ELF-1 (cell line): ENCODE results near the gene PKD1L1.
"Not testable (repeated sequence)": the region's sequence is repeated elsewhere in the genome, so short reads cannot be mapped to it uniquely, and the experiment has no call there.

Experiments
- DNase-seq: peaks from one replicate; pipeline ENCODE4 v3.0.0-alpha.2; 2016; ENCODE audit warnings: low read depth, low spot score

The PKD1L1 gene, protein sequence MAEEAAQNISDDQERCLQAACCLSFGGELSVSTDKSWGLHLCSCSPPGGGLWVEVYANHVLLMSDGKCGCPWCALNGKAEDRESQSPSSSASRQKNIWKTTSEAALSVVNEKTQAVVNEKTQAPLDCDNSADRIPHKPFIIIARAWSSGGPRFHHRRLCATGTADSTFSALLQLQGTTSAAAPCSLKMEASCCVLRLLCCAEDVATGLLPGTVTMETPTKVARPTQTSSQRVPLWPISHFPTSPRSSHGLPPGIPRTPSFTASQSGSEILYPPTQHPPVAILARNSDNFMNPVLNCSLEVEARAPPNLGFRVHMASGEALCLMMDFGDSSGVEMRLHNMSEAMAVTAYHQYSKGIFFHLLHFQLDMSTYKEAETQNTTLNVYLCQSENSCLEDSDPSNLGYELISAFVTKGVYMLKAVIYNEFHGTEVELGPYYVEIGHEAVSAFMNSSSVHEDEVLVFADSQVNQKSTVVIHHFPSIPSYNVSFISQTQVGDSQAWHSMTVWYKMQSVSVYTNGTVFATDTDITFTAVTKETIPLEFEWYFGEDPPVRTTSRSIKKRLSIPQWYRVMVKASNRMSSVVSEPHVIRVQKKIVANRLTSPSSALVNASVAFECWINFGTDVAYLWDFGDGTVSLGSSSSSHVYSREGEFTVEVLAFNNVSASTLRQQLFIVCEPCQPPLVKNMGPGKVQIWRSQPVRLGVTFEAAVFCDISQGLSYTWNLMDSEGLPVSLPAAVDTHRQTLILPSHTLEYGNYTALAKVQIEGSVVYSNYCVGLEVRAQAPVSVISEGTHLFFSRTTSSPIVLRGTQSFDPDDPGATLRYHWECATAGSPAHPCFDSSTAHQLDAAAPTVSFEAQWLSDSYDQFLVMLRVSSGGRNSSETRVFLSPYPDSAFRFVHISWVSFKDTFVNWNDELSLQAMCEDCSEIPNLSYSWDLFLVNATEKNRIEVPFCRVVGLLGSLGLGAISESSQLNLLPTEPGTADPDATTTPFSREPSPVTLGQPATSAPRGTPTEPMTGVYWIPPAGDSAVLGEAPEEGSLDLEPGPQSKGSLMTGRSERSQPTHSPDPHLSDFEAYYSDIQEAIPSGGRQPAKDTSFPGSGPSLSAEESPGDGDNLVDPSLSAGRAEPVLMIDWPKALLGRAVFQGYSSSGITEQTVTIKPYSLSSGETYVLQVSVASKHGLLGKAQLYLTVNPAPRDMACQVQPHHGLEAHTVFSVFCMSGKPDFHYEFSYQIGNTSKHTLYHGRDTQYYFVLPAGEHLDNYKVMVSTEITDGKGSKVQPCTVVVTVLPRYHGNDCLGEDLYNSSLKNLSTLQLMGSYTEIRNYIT (N-terminal part only)

DNA sequence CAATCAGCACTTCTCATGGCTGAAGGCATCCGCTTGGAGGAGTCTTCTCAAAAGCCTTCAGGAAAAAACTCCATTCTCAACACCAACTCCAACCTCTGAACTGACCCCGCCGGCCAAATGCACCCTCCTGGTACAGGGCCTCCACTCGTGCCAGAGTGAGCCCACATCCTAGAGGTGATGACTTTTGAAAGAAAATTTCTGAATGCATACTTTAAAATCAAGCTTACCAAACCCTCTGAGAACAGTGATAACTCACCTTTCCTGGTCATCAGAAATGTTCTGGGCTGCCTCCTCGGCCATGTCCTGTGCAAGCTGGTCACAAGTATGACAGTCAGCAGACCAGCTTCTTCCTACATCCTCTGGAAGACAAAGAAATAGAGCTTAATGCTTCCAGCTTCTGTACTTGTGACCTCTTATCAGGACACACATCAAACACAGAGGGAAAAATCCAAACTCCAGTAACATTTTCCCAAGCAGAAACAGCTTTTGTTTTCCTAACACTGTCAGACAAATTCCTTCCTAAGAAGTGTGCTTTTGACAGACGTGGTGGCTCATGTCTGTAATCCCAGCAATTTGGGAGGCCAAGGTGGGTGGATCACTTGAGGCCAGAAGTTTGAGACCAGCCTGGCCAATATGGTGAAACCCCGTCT lies at the start of gene PKD1L1:
Gene PKD1L1, minus strand, starts transcription at position 326 of the 650 bp plus-strand sequence. Its CDS starts 26 bp downstream, at position 300.
- DNase-seq: no peak

DNA sequence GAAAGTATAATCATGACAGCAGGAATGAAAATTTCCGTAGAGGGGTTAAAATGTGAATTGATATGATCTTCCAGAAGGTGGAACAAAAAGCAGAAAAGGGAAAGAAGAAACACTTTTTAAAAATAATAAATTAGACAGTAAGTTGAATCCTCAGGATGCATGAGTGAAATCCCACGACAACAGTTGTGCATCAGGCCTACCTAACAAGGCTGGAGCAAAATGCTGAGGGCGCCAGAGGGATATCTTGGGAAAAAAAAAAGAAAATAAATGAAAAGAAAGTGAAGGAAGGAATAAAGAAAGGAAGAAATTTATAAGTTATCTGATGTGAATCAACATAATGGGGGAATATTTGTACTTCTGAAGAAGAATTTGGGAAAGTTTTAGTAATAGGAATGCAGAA lies 44.2 kb upstream of the PKD1L1 start:
- DNase-seq: no peak

DNA sequence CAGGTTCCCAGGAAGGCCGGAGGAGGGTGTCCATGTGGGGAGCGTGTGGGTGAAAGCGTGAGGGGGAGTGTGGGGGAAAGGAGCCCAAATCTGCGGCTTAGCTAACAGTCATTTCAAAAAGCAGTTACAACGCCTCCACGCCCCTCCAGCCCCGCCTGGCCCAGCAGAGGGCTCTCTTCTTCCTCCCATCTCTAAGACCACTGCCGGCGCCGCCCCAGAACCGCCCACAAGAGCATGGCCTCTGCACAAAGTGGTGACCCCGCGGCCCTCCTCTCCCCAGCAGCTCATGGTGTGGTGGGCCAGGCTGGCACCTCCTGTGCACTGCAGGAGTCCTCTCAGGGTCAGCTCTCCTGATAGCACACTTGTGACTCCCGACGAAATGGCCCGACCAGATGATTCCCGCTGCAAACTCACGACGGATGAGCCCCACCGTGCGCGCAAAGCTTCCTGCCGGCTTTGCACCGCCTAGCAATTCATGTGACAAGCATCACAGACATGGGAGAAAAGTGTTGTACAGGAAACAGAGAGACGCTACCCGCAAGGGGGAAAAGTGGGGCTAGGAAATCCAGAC lies 43.6 kb upstream of the PKD1L1 start:
- DNase-seq: peak; percentile 94

DNA sequence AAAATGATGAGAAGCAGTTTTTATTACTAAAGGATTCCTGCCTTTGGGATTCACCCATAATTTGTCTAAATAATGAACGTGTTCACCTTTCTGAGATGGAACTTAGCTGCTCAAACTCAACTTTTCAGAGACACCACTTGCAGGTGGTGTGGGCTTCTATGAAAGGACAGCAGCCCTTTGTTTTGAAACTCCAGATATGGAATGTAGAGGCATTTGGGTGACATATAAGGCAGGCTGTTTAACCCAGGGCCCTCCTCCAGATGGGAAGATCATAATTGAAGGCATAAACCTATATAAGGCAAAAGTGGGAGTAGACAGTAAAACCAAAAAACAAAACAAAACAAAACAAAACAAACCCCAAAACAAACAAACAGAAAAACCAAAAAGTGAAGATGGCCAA lies 43.0 kb upstream of the PKD1L1 start:
- DNase-seq: peak; percentile 25

DNA sequence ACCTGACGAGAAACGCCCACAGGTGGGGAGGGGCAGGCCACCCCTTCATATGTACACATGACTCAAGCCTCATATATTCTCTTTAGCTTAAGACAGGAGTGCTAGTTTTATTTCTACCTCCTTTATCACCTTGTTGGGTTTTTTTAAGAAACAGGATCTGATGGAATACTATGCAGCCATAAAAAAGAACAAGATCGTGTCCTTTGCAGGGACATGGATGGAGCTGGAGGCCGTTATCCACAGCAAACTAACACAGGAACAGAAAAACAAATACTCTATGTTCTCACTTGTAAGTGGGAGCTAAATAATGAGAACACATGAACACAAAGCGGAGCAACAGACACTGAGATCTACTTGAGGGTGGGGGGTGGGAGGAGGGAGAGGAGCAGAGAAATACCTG lies 42.3 kb upstream of the PKD1L1 start:
- no peak for DNase-seq

DNA sequence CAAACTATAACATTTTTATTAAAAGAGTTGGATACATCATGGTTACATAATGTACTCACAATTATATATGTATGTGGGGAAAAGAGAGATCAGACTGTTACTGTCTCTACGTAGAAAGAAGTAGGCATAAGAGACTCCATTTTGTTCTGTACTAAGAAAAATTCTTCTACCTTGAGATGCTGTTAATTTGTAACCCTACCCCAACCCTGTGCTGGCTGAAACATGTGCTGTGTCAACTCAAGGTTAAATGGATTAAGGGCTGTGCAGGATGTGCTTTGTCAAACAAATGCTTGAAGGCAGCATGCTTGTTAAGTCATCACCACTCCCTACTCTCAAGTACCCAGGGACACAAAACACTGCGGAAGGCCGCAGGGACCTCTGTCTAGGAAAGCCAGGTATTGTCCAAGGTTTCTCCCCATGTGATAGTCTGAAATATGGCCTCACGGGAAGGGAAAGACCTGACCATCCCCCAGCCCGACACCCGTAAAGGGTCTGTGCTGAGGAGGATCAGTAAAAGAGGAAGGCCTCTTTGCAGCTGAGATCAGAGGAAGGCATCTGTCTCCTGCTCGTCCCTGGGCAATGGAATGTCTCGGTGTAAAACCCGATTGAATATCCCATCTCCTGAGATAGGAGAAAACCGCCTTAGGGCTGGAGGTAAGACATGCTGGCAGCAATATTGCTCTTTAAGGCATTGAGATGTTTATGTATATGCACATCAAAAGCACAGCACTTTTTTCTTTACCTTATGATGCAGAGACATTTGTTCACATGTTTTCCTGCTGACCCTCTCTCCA lies 41.5 kb upstream of the PKD1L1 start:
- peak; percentile 87 for DNase-seq

DNA sequence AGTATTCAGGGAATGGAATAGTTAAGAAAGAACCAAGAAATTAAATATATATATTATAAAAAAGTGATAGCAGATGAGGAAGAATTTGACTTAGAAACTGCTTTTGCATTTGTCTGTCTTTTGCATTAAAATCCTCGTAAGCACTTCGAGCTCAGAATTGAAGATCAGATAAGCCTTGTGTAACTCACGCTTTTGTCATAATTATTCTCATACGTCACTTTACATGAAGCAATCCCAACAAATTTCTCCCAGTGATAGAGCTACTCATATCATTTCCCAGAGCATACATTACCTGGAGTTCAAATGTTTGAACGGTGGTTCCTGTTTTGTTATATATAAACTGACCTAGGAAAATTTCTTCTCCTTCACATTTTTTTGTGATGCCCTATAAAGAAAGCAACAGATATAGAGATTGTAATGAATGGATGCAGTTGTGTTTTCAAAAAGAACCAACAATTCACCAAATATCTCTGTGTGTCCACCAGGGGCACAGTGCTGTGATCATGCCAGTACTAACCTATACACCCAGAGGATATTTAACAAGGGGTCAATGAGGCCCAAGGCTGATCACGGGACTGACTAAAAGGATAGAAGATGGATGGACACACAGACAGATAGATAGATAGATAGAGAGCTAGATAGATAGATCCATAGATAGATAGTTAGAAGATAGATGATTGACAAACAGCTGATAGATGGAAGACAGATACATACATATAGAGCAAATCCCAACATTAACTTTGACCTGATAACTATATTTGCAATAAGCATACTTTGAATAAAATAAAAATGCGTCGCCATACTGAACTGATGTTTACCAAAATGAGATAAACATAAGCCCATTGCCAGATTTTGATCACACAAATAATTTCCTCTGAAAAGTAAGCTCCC lies 40.5 kb upstream of the PKD1L1 start:
- no peak for DNase-seq

DNA sequence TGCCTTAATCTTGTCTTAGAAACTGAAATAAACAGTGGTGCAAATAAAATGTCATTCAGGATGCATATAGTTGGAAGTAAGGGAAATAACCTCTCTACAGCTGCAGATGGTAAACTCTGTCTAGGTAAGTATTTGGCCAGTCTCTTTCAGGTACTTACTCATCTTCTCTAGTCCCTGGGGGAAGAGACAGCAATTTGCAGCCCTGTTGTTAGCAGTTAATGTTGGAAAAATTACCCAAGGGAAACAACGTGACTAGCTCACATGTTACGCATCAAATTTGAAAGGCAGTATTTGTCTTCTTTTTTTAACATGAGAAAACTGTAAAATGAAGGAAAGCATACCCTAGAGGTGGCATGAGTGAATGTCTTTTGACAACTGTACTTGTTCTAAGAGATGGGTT lies 34.3 kb upstream of the PKD1L1 start:
- no peak for DNase-seq

DNA sequence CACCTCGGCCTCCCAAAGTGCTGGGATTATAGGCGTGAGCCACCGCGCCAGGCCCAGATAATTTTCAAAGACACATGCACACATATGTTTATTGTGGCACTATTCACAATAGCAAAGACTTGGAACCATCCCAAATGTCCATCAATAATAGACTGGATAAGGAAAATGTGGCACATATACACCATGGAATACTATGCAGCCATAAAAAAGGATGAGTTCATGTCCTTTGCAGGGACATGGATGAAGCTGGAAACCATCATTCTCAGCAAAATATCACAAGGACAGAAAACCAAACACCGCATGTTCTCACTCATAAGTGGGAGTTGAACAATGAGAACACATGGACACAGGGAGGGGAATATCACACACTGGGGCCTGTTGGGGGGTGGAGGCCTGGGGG lies 32.4 kb upstream of the PKD1L1 start:
- DNase-seq: not testable (repeated sequence)

DNA sequence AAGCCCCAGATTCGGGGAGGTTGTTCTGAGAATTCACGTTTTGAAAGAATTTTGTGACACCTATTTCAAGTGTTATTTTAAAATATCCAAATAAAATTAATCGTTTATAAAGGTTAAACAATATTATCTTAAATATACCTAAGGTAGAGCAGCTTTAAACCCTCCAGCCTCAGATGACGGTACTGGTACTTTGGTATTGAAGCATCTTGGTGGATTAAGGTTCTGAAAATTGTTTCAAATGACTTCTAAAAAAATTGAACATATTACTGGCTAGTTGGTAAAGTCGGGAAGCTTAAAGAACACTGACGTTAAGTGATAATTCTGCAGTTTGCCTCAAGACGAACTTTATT lies 31.5 kb upstream of the PKD1L1 start:
- no peak for DNase-seq

DNA sequence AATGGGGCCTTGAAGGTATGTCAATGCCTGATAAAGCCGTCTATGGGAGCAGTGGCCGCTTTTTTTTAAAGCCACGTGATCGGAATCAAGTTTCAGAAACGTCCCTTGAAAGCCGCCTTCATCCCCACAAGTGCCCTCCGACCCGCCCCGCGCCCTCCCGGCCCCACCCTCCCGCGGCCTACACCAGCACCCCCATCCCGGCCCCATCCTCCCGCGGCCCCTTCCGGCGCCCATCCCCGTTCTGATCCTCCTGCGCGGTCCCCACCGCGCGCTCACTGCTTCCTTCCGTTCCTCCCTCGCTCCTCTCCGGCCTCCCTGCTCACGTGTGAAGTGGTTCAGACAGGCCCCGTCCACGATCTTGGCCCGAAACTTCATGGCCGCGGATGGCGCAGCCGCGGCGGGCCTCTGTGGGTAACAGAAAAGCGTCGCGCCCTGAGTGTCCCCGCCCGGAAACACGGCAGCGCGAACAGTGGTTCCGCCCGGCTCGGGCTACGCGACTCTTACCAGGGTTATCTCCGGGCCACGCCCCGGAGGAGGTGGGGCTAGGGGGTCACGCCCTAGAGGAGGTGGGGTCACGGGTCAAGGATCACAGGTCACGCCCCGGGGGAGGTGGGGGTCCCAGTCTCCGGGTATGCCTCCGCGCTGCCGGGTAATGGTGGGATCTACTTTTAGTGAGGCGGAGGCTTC lies 31.0 kb upstream of the PKD1L1 start, which contains the start of gene HUS1:
Gene HUS1, minus strand, starts transcription at position 471 of the 687 bp plus-strand sequence. Its CDS starts 96 bp downstream, at position 375.
- peak; percentile 96 for DNase-seq

DNA sequence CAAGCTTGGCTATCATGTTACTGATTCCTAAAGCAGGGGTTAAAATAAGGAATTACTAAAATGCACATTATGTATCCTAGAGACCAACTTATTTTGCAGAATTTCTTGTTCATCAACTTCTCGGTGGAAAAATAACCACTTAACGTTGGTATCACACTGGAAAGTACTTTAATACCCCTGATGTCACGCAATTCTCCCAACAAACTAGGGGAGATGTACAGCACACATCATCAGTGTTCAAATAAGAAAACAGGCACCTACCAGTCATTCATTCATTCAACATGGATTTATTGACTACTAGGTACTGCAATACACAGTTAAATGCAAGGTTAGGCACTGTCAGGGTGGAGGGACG lies 30.5 kb upstream of the PKD1L1 start:
- no peak for DNase-seq

DNA sequence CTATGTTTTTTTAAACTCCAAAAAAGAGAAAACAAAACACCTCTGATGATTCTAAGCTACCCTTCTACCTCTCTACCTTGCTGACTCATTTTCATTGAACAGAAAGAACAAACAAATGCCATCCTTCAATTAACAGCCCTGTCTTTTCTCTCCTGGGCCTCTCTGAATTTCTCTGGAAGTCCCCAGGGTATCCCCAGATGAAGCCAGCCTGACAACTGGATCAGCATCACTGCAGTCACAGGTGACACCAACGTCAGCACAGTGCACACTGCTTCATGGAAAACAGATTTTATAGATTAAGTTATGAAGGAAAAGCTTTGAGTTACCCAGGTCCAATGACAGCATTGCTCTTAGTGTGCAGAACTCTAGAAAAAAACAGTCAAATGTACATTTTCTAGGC lies 25.5 kb upstream of the PKD1L1 start:
- no peak for DNase-seq

DNA sequence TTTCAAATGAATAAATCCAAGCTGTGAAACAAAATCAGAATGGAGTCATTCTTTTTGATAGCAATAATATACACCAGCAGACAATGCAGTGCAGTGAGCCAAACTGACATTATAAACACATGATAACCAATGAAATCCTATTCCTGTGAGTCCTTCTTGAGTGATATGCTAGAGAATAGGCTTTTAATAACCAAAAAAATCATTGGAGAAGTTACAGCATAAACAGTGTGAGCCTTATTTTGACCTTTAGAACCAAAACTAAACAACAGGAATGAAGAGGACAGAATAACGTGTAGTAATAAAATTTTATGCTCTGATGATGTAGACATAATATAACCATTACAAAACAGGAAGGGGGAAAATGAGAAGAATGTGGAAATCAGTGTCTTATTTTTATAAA lies 22.5 kb upstream of the PKD1L1 start:
- DNase-seq: no peak

DNA sequence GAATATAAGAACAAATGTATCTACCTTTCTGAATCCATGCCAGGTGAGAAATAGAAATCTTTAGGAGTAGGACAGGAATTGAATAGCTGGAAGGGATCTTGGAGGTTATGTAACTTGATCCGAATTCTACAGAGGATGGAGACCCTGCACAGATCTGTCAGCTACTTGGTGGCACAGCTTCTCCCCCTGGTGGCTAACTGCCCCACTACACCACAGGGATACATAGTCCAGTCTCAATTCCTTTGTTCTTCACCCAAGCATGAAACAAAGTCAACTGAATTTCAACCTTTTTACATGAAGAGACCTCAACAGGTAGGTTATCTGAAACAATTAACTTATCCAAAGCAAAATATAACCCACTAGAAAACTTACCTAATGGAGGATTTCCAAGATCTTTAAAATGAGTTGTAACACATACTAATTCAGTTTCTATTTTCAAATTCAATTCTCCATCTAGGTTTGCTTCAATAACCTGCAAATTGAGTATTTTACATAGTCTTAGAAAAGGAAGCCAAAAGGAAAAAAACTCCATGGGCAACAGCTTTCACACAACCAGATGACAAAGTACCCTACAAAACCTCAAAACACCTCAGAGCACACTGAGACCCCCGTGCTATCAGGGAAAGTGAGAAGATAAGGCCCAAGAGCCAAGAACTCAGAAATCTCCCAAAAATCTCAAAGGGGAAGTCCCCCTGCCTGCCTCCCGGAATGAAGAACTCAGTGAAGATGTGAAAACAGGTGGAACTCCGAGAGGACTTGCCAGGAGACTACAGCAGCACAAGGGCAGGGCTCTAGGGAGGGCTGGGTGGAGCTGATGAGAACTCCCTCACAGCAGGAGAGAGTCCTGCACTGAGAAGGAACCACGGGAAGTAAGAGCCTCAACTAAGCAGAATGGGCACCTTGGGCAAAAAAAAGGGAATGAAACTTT lies 20.8 kb upstream of the PKD1L1 start:
- DNase-seq: peak; percentile 80

DNA sequence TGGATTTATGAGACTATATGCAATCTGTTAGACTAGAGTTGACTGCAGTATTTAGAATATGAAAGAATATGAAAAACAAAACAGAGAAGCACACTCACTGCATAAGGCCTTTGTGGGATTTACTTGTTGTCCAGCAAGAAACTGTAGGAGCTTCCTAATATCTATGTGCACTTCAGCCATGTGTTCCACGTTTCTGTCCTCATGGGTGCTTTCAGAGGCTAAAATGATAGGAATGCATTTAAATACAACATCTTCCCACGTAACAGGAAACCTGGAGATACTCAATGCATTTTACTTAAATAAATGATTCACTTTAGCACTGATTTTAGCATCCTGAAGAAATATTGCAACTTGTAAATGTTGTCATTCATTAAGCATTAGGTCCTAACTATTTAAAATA lies 19.4 kb upstream of the PKD1L1 start:
- no peak for DNase-seq

DNA sequence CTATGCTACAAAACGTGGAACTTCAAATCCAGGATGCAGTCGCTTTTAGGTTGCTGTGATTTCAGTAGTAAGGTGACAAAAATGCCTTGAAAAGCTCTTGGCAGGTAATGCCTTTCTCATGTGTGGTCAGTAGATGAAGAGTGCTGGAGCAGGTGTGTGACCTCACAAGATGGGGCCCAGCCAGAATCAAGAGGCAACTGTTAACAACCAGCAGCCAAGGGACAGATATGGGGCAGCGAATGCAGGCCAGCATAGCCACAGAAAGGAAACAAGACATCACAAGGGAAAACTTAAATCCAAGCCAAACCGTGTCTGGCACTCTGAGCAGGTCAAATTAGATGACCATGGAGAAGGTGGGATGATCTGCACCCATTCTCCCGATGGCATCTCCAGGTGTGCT lies 18.9 kb upstream of the PKD1L1 start:
- DNase-seq: no peak
